GM23338 (cell line): ENCODE measurements around the gene IMPA2. TPM values are rescaled to one million over a fixed set of nuclear protein-coding genes. Genes with fewer than 3 reads are reported as not detected.

Experiments
- CREB1 ChIP-seq: fragments of 250-450 bp; sonication (Bioruptor Pico); IDR thresholded peaks from 2 replicates; pipeline ENCODE4 v1.5.0; 2020; ENCODE audit warnings: low read depth, mild to moderate bottlenecking, moderate library complexity
- EZH2phosphoT487 ChIP-seq: fragments of 200-600 bp; sonication (generic); IDR thresholded peaks from one replicate; pipeline ENCODE4 v1.8.1; 2018; ENCODE audit warnings: antibody characterized with exemption; ENCODE audit not compliant: unreplicated experiment
- JUNB ChIP-seq: IDR thresholded peaks from one replicate; pipeline ENCODE4 v1.6.1; 2016; ENCODE audit warnings: antibody characterized with exemption; ENCODE audit not compliant: unreplicated experiment
- NANOG ChIP-seq: IDR thresholded peaks from 2 replicates; pipeline ENCODE4 v1.6.1; 2016; ENCODE audit warnings: antibody characterized with exemption, borderline replicate concordance
- POLR2AphosphoS5 ChIP-seq: IDR thresholded peaks from 2 replicates; pipeline ENCODE4 v1.6.1; 2016; ENCODE audit warnings: antibody characterized with exemption, low read depth
- REST ChIP-seq: IDR thresholded peaks from one replicate; pipeline ENCODE4 v1.6.1; 2018; ENCODE audit warnings: antibody characterized with exemption; ENCODE audit not compliant: unreplicated experiment
- STAT1 ChIP-seq: IDR thresholded peaks from one replicate; pipeline ENCODE4 v1.6.1; 2016; ENCODE audit warnings: antibody characterized with exemption; ENCODE audit not compliant: unreplicated experiment
- ZNF331 ChIP-seq: fragments of 250-450 bp; sonication (Bioruptor Pico); IDR thresholded peaks from 2 replicates; pipeline ENCODE4 v1.5.0; 2020; ENCODE audit warnings: low read depth, mild to moderate bottlenecking, moderate library complexity
- polyA plus RNA-seq: library from polyadenylated mRNA; unstranded; fragments of >200 nt; fragmentation: Nextera tagmentation; extraction: Ambion mirVana; gene quantifications from 2 replicates; pipeline ENCODE4 v1.2.1, GENCODE V29; 2016
- total RNA-seq: library from RNA; depleted of rRNA; stranded (reverse); fragments of >200 nt; shearing (Covaris generic); gene quantifications from 2 replicates; pipeline ENCODE4 v1.2.3, GENCODE V29; 2014
- TF ChIP-seq, protein P1 (sequence below): fragments of 250-450 bp; sonication (Bioruptor Pico); IDR thresholded peaks from 2 replicates; pipeline ENCODE4 v1.5.0; 2020; ENCODE audit warnings: mild to moderate bottlenecking, moderate library complexity
- TF ChIP-seq, protein P2 (sequence below), 2 experiments: fragments of 200-600 bp in 1 of 2; sonication (generic) in 1 of 2; conservative IDR thresholded peaks; 2 replicates each; pipeline versions ENCODE4 v1.5.1 to v1.6.1; 2016 to 2017; ENCODE audit warnings: antibody characterized with exemption in 2 of 2, low read depth in 2 of 2, mild to moderate bottlenecking in 2 of 2, moderate library complexity in 1 of 2

IMPA2 gene
- total and polyA plus RNA-seq, 2 experiments from 2014 or later: 50.4 to 122 TPM

- TF ChIP-seq, protein P1, sequence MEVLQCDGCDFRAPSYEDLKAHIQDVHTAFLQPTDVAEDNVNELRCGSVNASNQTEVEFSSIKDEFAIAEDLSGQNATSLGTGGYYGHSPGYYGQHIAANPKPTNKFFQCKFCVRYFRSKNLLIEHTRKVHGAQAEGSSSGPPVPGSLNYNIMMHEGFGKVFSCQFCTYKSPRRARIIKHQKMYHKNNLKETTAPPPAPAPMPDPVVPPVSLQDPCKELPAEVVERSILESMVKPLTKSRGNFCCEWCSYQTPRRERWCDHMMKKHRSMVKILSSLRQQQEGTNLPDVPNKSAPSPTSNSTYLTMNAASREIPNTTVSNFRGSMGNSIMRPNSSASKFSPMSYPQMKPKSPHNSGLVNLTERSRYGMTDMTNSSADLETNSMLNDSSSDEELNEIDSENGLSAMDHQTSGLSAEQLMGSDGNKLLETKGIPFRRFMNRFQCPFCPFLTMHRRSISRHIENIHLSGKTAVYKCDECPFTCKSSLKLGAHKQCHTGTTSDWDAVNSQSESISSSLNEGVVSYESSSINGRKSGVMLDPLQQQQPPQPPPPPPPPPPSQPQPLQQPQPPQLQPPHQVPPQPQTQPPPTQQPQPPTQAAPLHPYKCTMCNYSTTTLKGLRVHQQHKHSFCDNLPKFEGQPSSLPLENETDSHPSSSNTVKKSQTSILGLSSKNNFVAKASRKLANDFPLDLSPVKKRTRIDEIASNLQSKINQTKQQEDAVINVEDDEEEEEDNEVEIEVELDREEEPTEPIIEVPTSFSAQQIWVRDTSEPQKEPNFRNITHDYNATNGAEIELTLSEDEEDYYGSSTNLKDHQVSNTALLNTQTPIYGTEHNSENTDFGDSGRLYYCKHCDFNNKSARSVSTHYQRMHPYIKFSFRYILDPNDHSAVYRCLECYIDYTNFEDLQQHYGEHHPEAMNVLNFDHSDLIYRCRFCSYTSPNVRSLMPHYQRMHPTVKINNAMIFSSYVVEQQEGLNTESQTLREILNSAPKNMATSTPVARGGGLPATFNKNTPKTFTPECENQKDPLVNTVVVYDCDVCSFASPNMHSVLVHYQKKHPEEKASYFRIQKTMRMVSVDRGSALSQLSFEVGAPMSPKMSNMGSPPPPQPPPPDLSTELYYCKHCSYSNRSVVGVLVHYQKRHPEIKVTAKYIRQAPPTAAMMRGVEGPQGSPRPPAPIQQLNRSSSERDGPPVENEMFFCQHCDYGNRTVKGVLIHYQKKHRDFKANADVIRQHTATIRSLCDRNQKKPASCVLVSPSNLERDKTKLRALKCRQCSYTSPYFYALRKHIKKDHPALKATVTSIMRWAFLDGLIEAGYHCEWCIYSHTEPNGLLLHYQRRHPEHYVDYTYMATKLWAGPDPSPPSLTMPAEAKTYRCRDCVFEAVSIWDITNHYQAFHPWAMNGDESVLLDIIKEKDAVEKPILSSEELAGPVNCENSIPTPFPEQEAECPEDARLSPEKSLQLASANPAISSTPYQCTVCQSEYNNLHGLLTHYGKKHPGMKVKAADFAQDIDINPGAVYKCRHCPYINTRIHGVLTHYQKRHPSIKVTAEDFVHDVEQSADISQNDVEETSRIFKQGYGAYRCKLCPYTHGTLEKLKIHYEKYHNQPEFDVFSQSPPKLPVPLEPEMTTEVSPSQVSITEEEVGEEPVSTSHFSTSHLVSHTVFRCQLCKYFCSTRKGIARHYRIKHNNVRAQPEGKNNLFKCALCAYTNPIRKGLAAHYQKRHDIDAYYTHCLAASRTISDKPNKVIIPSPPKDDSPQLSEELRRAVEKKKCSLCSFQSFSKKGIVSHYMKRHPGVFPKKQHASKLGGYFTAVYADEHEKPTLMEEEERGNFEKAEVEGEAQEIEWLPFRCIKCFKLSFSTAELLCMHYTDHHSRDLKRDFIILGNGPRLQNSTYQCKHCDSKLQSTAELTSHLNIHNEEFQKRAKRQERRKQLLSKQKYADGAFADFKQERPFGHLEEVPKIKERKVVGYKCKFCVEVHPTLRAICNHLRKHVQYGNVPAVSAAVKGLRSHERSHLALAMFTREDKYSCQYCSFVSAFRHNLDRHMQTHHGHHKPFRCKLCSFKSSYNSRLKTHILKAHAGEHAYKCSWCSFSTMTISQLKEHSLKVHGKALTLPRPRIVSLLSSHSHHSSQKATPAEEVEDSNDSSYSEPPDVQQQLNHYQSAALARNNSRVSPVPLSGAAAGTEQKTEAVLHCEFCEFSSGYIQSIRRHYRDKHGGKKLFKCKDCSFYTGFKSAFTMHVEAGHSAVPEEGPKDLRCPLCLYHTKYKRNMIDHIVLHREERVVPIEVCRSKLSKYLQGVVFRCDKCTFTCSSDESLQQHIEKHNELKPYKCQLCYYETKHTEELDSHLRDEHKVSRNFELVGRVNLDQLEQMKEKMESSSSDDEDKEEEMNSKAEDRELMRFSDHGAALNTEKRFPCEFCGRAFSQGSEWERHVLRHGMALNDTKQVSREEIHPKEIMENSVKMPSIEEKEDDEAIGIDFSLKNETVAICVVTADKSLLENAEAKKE (CRISPR knock-in tag): no peak
- TF ChIP-seq, protein P2, sequence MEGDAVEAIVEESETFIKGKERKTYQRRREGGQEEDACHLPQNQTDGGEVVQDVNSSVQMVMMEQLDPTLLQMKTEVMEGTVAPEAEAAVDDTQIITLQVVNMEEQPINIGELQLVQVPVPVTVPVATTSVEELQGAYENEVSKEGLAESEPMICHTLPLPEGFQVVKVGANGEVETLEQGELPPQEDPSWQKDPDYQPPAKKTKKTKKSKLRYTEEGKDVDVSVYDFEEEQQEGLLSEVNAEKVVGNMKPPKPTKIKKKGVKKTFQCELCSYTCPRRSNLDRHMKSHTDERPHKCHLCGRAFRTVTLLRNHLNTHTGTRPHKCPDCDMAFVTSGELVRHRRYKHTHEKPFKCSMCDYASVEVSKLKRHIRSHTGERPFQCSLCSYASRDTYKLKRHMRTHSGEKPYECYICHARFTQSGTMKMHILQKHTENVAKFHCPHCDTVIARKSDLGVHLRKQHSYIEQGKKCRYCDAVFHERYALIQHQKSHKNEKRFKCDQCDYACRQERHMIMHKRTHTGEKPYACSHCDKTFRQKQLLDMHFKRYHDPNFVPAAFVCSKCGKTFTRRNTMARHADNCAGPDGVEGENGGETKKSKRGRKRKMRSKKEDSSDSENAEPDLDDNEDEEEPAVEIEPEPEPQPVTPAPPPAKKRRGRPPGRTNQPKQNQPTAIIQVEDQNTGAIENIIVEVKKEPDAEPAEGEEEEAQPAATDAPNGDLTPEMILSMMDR (conservative IDR thresholded peaks at IDR 0.05; ENCODE audit: low read depth in 2 of 2): no peak
- TF ChIP-seq EZH2phosphoT487: no peak
- no peak for TF ChIP-seq POLR2AphosphoS5
- TF ChIP-seq CREB1 (CRISPR knock-in tag): no peak
- no peak for TF ChIP-seq JUNB
- no peak for TF ChIP-seq ZNF331
- TF ChIP-seq STAT1: no peak
- TF ChIP-seq REST: no peak
- TF ChIP-seq NANOG: no peak
These were observed 2.3 kb downstream of the IMPA2 start (continued) for GRCh38 chr18:11983592-11983991.
